Fibroblast of villous mesenchyme (primary cell): ENCODE data around the gene SRSF1. TPM values are rescaled to one million over a fixed set of nuclear protein-coding genes. Genes with fewer than 3 reads are reported as not detected.

Experiments
- DNase-seq: peaks from one replicate; pipeline ENCODE4 v3.0.0-alpha.2; 2010; ENCODE audit warnings: low read depth
- H3K4me3 ChIP-seq: 2 replicates; pipeline ENCODE4 v1.5.1; 2011; ENCODE audit warnings: low read depth, mild to moderate bottlenecking, low read length
- total RNA-seq: library from RNA; depleted of rRNA; stranded (reverse); fragments of >200 nt; gene quantifications from 2 replicates; pipeline ENCODE4 v1.2.3, GENCODE V29; 2012
- TF ChIP-seq, protein P1 (sequence below): IDR thresholded peaks from 2 replicates; pipeline ENCODE4 v1.5.1; 2012; ENCODE audit warnings: low read depth, mild to moderate bottlenecking, low read length; ENCODE audit not compliant: insufficient read depth

SRSF1 gene
- total RNA-seq, 1 donor, result 434 TPM

DNA sequence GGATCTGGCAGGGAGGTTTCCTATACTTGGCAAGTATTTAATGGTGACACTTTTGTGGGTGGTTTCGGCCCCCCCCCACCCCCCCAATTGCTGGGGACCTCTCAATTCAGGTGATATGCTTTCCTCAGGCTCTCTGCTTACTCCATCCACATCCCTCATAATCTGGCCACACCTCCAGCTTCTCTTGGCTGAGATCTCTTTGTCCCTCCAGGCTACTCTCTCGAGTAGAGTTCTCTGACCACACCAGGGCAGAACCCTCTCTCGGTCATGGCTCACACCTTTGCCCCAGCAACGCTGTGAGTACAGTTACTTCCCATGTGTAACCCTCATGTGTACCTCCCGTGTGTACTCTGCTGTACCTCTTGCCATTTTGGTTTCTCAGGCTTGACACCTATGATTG is 34.1 kb upstream of the SRSF1 start:
- DNase-seq, result no peak
- TF ChIP-seq, protein P1, sequence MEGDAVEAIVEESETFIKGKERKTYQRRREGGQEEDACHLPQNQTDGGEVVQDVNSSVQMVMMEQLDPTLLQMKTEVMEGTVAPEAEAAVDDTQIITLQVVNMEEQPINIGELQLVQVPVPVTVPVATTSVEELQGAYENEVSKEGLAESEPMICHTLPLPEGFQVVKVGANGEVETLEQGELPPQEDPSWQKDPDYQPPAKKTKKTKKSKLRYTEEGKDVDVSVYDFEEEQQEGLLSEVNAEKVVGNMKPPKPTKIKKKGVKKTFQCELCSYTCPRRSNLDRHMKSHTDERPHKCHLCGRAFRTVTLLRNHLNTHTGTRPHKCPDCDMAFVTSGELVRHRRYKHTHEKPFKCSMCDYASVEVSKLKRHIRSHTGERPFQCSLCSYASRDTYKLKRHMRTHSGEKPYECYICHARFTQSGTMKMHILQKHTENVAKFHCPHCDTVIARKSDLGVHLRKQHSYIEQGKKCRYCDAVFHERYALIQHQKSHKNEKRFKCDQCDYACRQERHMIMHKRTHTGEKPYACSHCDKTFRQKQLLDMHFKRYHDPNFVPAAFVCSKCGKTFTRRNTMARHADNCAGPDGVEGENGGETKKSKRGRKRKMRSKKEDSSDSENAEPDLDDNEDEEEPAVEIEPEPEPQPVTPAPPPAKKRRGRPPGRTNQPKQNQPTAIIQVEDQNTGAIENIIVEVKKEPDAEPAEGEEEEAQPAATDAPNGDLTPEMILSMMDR, result no peak
- no peak overlapping the region for H3K4me3 ChIP-seq

- TF ChIP-seq, protein P1, result no peak
- no peak overlapping the region for H3K4me3 ChIP-seq
- DNase-seq, result no peak
Measured at GRCh38 chr17:58040386-58040785, 33.3 kb upstream of the SRSF1 start.

DNA sequence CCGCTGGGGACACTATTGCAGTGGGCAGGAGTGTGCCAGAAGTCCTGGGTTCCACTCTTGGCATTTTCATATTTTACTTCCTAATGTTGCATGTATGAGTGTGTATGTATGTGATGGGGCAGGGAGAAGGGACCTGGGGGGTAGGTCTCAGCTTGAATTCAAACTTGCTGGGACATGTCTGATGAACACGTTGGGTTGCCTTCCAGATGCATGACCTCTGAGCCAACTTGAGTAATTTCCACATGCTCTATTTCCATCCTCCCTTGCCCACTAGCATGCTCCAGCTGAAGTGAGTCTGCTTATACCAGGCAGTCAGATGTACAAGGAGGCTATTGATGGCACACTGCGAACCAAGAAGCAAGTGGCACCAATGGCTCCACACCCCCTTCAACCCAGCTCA is 32.9 kb upstream of the SRSF1 start:
- TF ChIP-seq, protein P1, result no peak
- no peak for DNase-seq
- H3K4me3 ChIP-seq, result no peak overlapping the region

DNA sequence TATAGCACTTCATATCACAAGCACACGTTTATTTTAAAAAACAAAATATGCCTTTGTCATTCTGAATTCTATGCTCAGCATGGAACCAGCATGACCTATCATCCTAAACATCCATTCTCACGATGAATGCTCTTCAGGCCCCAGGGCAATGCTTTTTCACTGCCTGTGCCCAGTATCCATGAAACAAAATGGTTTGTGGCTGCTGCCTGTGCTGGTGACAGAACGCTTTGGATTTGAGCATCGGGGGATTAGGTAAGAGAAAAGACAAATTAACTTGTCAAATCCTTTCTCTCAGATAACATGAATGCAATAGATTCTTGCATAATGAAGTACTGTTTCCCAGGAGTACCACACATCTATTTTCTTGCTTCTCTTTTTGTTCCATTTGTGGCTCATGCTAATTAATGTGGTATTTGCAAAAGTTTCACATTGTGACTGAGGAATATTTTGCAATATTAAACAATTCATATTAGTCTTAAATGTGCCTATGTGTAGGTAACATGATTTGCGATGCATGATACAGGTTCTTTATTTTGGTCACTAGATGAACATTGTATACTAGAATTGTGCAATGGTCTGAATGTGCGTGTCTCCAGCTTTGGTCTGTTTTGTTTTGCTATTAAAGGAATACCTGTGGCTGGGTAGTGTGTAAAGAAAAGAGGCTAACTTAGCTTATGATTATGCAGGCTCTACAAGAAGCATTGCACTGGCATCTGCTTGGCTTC is 25.8 kb upstream of the SRSF1 start:
- no peak for DNase-seq
- no peak overlapping the region for H3K4me3 ChIP-seq
- TF ChIP-seq, protein P1, result no peak

DNA sequence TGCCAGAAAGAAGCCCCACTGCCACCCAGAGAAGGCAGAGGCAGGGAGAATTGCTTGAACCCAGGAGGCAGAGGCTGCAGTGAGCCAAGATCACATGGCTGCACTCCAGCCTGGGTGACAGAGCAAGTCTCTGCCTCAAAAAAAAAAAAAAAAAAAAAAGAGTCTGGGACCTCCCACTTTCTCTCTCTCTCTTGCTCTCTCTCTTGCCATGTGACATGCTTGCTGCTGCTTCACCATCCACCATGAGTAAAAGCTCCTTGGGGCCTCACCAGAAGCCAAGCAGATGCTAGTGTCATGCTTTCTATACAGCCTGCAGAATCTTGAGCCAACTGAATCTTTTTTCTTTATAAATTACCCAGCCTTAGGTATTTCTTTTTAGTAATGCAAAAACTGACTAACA is 21.5 kb upstream of the SRSF1 start:
- H3K4me3 ChIP-seq, result no peak overlapping the region
- TF ChIP-seq, protein P1, result no peak
- no peak for DNase-seq

DNA sequence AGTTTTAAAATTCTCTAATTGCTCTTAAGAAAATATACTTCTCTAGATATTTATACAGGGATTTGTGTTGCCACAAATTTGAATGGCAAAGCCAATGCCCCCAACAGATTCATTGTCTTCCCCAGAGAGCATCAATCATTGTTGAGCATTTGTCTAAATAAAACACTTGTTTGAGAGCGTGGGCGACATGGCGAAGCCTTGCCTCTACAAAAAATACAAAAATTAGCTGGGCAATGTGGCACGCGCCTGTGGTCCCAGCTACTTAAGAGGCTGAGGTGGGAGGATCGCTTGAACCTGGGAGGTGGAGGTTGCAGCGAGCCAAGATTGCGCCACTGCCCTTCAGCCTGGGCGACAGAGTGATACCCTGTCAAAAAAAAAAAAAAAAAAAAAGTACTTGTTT is 13.4 kb upstream of the SRSF1 start:
- DNase-seq, result no peak
- no peak overlapping the region for H3K4me3 ChIP-seq
- TF ChIP-seq, protein P1, result no peak

DNA sequence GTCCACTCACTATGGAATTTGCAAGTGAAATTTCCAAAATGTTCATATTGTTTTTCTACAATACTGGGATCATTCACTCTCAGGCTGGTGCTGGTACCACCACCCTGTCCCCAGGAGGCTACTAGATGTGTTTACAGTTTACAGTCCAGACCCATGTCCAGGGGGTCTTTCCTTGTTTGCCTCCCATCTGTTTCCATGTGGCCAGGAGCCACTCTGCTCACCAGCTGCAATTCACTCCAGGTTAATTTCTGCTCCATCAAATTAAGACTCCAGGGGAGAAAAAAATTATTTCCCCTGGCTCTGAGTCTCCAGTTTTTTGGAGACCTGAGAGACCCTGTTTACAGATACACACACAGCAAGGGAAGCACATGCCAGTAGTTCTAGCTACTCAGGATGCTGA is 12.5 kb upstream of the SRSF1 start:
- DNase-seq, result no peak
- TF ChIP-seq, protein P1, result no peak
- no peak overlapping the region for H3K4me3 ChIP-seq
